ENCODE results near the gene EXOG.

The EXOG gene

GRCh38 chr3:38475716-38476115 lies 20.4 kb upstream of the EXOG start:
- H3K27ac ChIP-seq (ENCODE audit: low read depth, low read length), result no peak overlapping the region
- H3K27me3 ChIP-seq (ENCODE audit: control insufficient read depth, insufficient read depth, low read length), result no peaks in the 10 kb centered on the region
- H3K4me1 ChIP-seq (ENCODE audit: control insufficient read depth, insufficient read depth, low read length), result no peaks in the 10 kb centered on the region
- no peaks in the 10 kb centered on the region for H3K9me3 ChIP-seq (ENCODE audit: control insufficient read depth, insufficient read depth, low read length)
- peaks cover 28% of the 10 kb centered on the region for H3K36me3 ChIP-seq (ENCODE audit: control insufficient read depth, insufficient read depth, low read length)
- no peak overlapping the region for H3K4me3 ChIP-seq (ENCODE audit: low read depth, low read length)
- no peak overlapping the region for H3K9ac ChIP-seq (ENCODE audit: low read depth, low read length)

GRCh38 chr3:38476157-38476756 lies 19.9 kb upstream of the EXOG start:
- Histone ChIP-seq H3K4me1 (ENCODE audit: control insufficient read depth, insufficient read depth, low read length) (no peaks in the 10 kb centered on the region), H3K27ac (ENCODE audit: low read depth, low read length) (no peak overlapping the region), H3K9ac (ENCODE audit: low read depth, low read length) (no peak overlapping the region), H3K9me3 (ENCODE audit: control insufficient read depth, insufficient read depth, low read length) (no peaks in the 10 kb centered on the region), H3K36me3 (ENCODE audit: control insufficient read depth, insufficient read depth, low read length) (peaks cover 33% of the 10 kb centered on the region), H3K27me3 (ENCODE audit: control insufficient read depth, insufficient read depth, low read length) (no peaks in the 10 kb centered on the region), H3K4me3 (ENCODE audit: low read depth, low read length) (no peak overlapping the region)

- H3K27ac ChIP-seq (ENCODE audit: low read depth, low read length), result no peak overlapping the region
- H3K9me3 ChIP-seq (ENCODE audit: control insufficient read depth, insufficient read depth, low read length), result no peaks in the 10 kb centered on the region
- H3K36me3 ChIP-seq (ENCODE audit: control insufficient read depth, insufficient read depth, low read length), result peaks cover 43% of the 10 kb centered on the region
- H3K27me3 ChIP-seq (ENCODE audit: control insufficient read depth, insufficient read depth, low read length), result no peaks in the 10 kb centered on the region
- no peak overlapping the region for H3K4me3 ChIP-seq (ENCODE audit: low read depth, low read length)
- H3K4me1 ChIP-seq (ENCODE audit: control insufficient read depth, insufficient read depth, low read length), result no peaks in the 10 kb centered on the region
- H3K9ac ChIP-seq (ENCODE audit: low read depth, low read length), result no peak overlapping the region
Measured at GRCh38 chr3:38477057-38477820, 18.9 kb upstream of the EXOG start.

GRCh38 chr3:38477839-38478450 lies 18.2 kb upstream of the EXOG start:
- Histone ChIP-seq H3K9me3 (ENCODE audit: control insufficient read depth, insufficient read depth, low read length) (no peaks in the 10 kb centered on the region), H3K27me3 (ENCODE audit: control insufficient read depth, insufficient read depth, low read length) (no peaks in the 10 kb centered on the region), H3K36me3 (ENCODE audit: control insufficient read depth, insufficient read depth, low read length) (peaks cover 50% of the 10 kb centered on the region), H3K27ac (ENCODE audit: low read depth, low read length) (no peak overlapping the region), H3K4me3 (ENCODE audit: low read depth, low read length) (no peak overlapping the region), H3K4me1 (ENCODE audit: control insufficient read depth, insufficient read depth, low read length) (no peaks in the 10 kb centered on the region), H3K9ac (ENCODE audit: low read depth, low read length) (no peak overlapping the region)

- H3K4me1 ChIP-seq (ENCODE audit: control insufficient read depth, insufficient read depth, low read length), result no peaks in the 10 kb centered on the region
- H3K4me3 ChIP-seq (ENCODE audit: low read depth, low read length), result no peak overlapping the region
- H3K36me3 ChIP-seq (ENCODE audit: control insufficient read depth, insufficient read depth, low read length), result peaks cover 60% of the 10 kb centered on the region
- H3K9ac ChIP-seq (ENCODE audit: low read depth, low read length), result no peak overlapping the region
- H3K9me3 ChIP-seq (ENCODE audit: control insufficient read depth, insufficient read depth, low read length), result no peaks in the 10 kb centered on the region
- no peaks in the 10 kb centered on the region for H3K27me3 ChIP-seq (ENCODE audit: control insufficient read depth, insufficient read depth, low read length)
- no peak overlapping the region for H3K27ac ChIP-seq (ENCODE audit: low read depth, low read length)
Measured at GRCh38 chr3:38478901-38479300, 17.2 kb upstream of the EXOG start.

GRCh38 chr3:38479431-38480092 lies 16.6 kb upstream of the EXOG start:
- Histone ChIP-seq H3K27me3 (ENCODE audit: control insufficient read depth, insufficient read depth, low read length) (no peaks in the 10 kb centered on the region), H3K36me3 (ENCODE audit: control insufficient read depth, insufficient read depth, low read length) (peaks cover 66% of the 10 kb centered on the region), H3K4me1 (ENCODE audit: control insufficient read depth, insufficient read depth, low read length) (no peaks in the 10 kb centered on the region), H3K9me3 (ENCODE audit: control insufficient read depth, insufficient read depth, low read length) (no peaks in the 10 kb centered on the region), H3K4me3 (ENCODE audit: low read depth, low read length) (no peak overlapping the region), H3K27ac (ENCODE audit: low read depth, low read length) (no peak overlapping the region), H3K9ac (ENCODE audit: low read depth, low read length) (no peak overlapping the region)

DNA sequence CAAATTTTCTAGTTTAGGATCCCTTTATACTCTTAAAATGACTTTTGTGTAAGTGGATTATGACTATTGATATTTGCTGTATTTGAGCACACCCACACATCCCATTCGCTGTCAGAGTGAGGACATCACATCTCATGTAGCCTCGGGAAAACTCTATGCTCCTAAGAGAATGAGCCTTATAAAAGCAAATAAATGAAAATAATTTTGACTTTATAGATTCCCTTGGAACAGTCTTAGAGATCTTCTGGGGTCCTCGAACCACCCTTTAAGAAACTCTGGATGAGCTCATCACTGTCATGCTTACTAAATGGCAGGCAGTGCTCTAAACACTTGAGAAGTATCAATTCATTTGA lies 16.1 kb upstream of the EXOG start:
- no peak overlapping the region for H3K27ac ChIP-seq (ENCODE audit: low read depth, low read length)
- peaks cover 71% of the 10 kb centered on the region for H3K36me3 ChIP-seq (ENCODE audit: control insufficient read depth, insufficient read depth, low read length)
- H3K4me1 ChIP-seq (ENCODE audit: control insufficient read depth, insufficient read depth, low read length), result no peaks in the 10 kb centered on the region
- H3K9me3 ChIP-seq (ENCODE audit: control insufficient read depth, insufficient read depth, low read length), result no peaks in the 10 kb centered on the region
- no peak overlapping the region for H3K9ac ChIP-seq (ENCODE audit: low read depth, low read length)
- no peak overlapping the region for H3K4me3 ChIP-seq (ENCODE audit: low read depth, low read length)
- H3K27me3 ChIP-seq (ENCODE audit: control insufficient read depth, insufficient read depth, low read length), result no peaks in the 10 kb centered on the region

- H3K9me3 ChIP-seq (ENCODE audit: control insufficient read depth, insufficient read depth, low read length), result no peaks in the 10 kb centered on the region
- no peaks in the 10 kb centered on the region for H3K4me1 ChIP-seq (ENCODE audit: control insufficient read depth, insufficient read depth, low read length)
- H3K36me3 ChIP-seq (ENCODE audit: control insufficient read depth, insufficient read depth, low read length), result peaks cover 74% of the 10 kb centered on the region
- no peak overlapping the region for H3K4me3 ChIP-seq (ENCODE audit: low read depth, low read length)
- H3K9ac ChIP-seq (ENCODE audit: low read depth, low read length), result no peak overlapping the region
- H3K27me3 ChIP-seq (ENCODE audit: control insufficient read depth, insufficient read depth, low read length), result no peaks in the 10 kb centered on the region
- no peak overlapping the region for H3K27ac ChIP-seq (ENCODE audit: low read depth, low read length)
Measured at GRCh38 chr3:38480930-38481329, 15.2 kb upstream of the EXOG start.

DNA sequence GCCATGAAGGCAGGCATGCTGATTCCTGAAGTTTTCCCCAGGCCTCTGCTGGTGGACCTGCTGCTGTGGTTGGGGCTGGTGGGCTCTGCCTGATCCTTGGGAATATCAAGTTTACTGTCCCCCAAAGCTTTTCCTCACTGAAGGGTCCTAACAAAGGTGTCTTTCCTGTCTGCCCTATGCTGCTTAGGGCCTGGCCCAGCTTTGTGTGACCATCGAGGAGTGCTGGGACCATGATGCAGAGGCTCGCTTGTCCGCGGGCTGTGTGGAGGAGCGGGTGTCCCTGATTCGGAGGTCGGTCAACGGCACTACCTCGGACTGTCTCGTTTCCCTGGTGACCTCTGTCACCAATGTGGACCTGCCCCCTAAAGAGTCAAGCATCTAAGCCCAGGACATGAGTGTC lies 13.2 kb upstream of the EXOG start:
- Histone ChIP-seq H3K9me3 (ENCODE audit: control insufficient read depth, insufficient read depth, low read length) (no peaks in the 10 kb centered on the region), H3K4me1 (ENCODE audit: control insufficient read depth, insufficient read depth, low read length) (no peaks in the 10 kb centered on the region), H3K27ac (ENCODE audit: low read depth, low read length) (no peak overlapping the region), H3K9ac (ENCODE audit: low read depth, low read length) (no peak overlapping the region), H3K36me3 (ENCODE audit: control insufficient read depth, insufficient read depth, low read length) (peaks cover 84% of the 10 kb centered on the region), H3K4me3 (ENCODE audit: low read depth, low read length) (no peak overlapping the region), H3K27me3 (ENCODE audit: control insufficient read depth, insufficient read depth, low read length) (no peaks in the 10 kb centered on the region)

GRCh38 chr3:38487323-38487722 lies 8.8 kb upstream of the EXOG start:
- Histone ChIP-seq H3K27me3 (ENCODE audit: control insufficient read depth, insufficient read depth, low read length) (no peaks in the 10 kb centered on the region), H3K36me3 (ENCODE audit: control insufficient read depth, insufficient read depth, low read length) (peaks cover 57% of the 10 kb centered on the region), H3K4me1 (ENCODE audit: control insufficient read depth, insufficient read depth, low read length) (no peaks in the 10 kb centered on the region), H3K27ac (ENCODE audit: low read depth, low read length) (no peak overlapping the region), H3K9me3 (ENCODE audit: control insufficient read depth, insufficient read depth, low read length) (no peaks in the 10 kb centered on the region), H3K9ac (ENCODE audit: low read depth, low read length) (no peak overlapping the region), H3K4me3 (ENCODE audit: low read depth, low read length) (no peak overlapping the region)

GRCh38 chr3:38488949-38489348 lies 7.2 kb upstream of the EXOG start:
- no peak overlapping the region for H3K27ac ChIP-seq (ENCODE audit: low read depth, low read length)
- no peaks in the 10 kb centered on the region for H3K27me3 ChIP-seq (ENCODE audit: control insufficient read depth, insufficient read depth, low read length)
- no peak overlapping the region for H3K9ac ChIP-seq (ENCODE audit: low read depth, low read length)
- H3K36me3 ChIP-seq (ENCODE audit: control insufficient read depth, insufficient read depth, low read length), result peaks cover 42% of the 10 kb centered on the region
- no peaks in the 10 kb centered on the region for H3K4me1 ChIP-seq (ENCODE audit: control insufficient read depth, insufficient read depth, low read length)
- H3K9me3 ChIP-seq (ENCODE audit: control insufficient read depth, insufficient read depth, low read length), result no peaks in the 10 kb centered on the region
- no peak overlapping the region for H3K4me3 ChIP-seq (ENCODE audit: low read depth, low read length)
